Activated CD8-positive, alpha-beta T cell treated with anti-CD3 and anti-CD28 coated beads for 36 hours (primary cell): ENCODE measurements around the gene SNX10. TPM values are rescaled to one million over a fixed set of nuclear protein-coding genes. Genes with fewer than 3 reads are reported as not detected.

ENCODE experiments used
- ATAC-seq: fragments of 200-7000 bp; cut with Tn5 transposase; one replicate; pipeline ENCODE4 v1.10.0; 2021; ENCODE audit warnings: mild to moderate bottlenecking, moderate library complexity
- CTCF ChIA-PET: fragments of 350-600 bp; sonication (Branson Sonifier 250); formaldehyde crosslinking; loops from one replicate; lab custom pipeline; 2021; ENCODE audit warnings: antibody characterized with exemption; lab: Charles Lee
- POLR2A ChIA-PET: fragments of 350-600 bp; sonication (Branson Sonifier 250); formaldehyde crosslinking; loops from one replicate; lab custom pipeline; 2021; ENCODE audit warnings: antibody characterized with exemption; lab: Charles Lee
- DNase-seq: peaks from one replicate; pipeline ENCODE4 v3.0.0-alpha.2; 2020
- H3K27ac Mint-ChIP-seq: one replicate; pipeline ENCODE4 v1.8.0; 2021; ENCODE audit warnings: mild to moderate bottlenecking, mixed read lengths
- H3K27me3 Mint-ChIP-seq: one replicate; pipeline ENCODE4 v1.8.0; 2021; ENCODE audit warnings: mixed read lengths
- H3K36me3 Mint-ChIP-seq: one replicate; pipeline ENCODE4 v1.8.0; 2021; ENCODE audit warnings: low read depth, mixed read lengths
- H3K4me1 Mint-ChIP-seq: one replicate; pipeline ENCODE4 v1.8.0; 2021; ENCODE audit warnings: low read depth, mixed read lengths
- H3K4me3 Mint-ChIP-seq: one replicate; pipeline ENCODE4 v1.8.0; 2021; ENCODE audit warnings: mild to moderate bottlenecking, moderate library complexity, mixed read lengths
- H3K9me3 Mint-ChIP-seq: one replicate; pipeline ENCODE4 v1.8.0; 2021; ENCODE audit warnings: mixed read lengths
- CTCF ChIP-seq: fragments of 200-600 bp; IDR thresholded peaks from one replicate; pipeline ENCODE4 v1.8.0; 2022; ENCODE audit warnings: antibody characterized with exemption, mild to moderate bottlenecking
- intact Hi-C: fragments of 100-400 bp; cut with micrococcal nuclease; formaldehyde crosslinking; loops from one replicate; pipeline ENCODE4 v1.10.0; 2022
- total RNA-seq, 2 experiments: library from RNA; stranded (reverse); gene quantifications; one replicate each; pipeline ENCODE4 v1.2.3, GENCODE V29; 2021

Gene SNX10
- total RNA-seq, 2 experiments from 2014 or later = 47.8 to 51.1 TPM

- intact Hi-C loops = no loop called here
- ChIA-PET POLR2A (interaction anchor here (1.3 kb wide), 1 partner anchor 11 kb away, joined by 6 read pairs; no protein-coding TSS in a partner anchor), CTCF (no interaction called here)
- DNase-seq (no peak), ATAC-seq (no peak)
- Mint-ChIP-seq H3K27me3 (peaks cover 3% of the 10 kb centered on the region), H3K4me3 (no peak overlapping the region), H3K9me3 (no peaks in the 10 kb centered on the region), H3K27ac (no peak overlapping the region), H3K4me1 (peaks cover 1% of the 10 kb centered on the region), H3K36me3 (no peaks in the 10 kb centered on the region)
- TF ChIP-seq CTCF = no peak
These were observed 26.1 kb upstream of the SNX10 start for GRCh38 chr7:26265499-26266075.

- H3K27me3 Mint-ChIP-seq = peaks cover 3% of the 10 kb centered on the region
- ATAC-seq (no peak), DNase-seq (no peak)
- H3K27ac Mint-ChIP-seq = no peak overlapping the region
- POLR2A ChIA-PET = no interaction called here
- TF ChIP-seq CTCF = no peak
- CTCF ChIA-PET = interaction anchor here (1.0 to 1.4 kb wide), 2 partner anchors 9 to 98 kb away, joined by 3 to 4 read pairs; no protein-coding TSS in a partner anchor
- H3K36me3 Mint-ChIP-seq = no peaks in the 10 kb centered on the region
- no peak overlapping the region for H3K4me3 Mint-ChIP-seq
- no peaks in the 10 kb centered on the region for H3K9me3 Mint-ChIP-seq
- H3K4me1 Mint-ChIP-seq = peaks cover 1% of the 10 kb centered on the region
- intact Hi-C loops = no loop called here
These were observed 24.0 kb upstream of the SNX10 start for GRCh38 chr7:26267601-26268166.

- no peaks in the 10 kb centered on the region for H3K36me3 Mint-ChIP-seq
- no peak overlapping the region for H3K27ac Mint-ChIP-seq
- H3K9me3 Mint-ChIP-seq = no peaks in the 10 kb centered on the region
- peaks cover 15% of the 10 kb centered on the region for H3K4me1 Mint-ChIP-seq
- no peak for ATAC-seq
- no peaks in the 10 kb centered on the region for H3K27me3 Mint-ChIP-seq
- ChIA-PET CTCF (interaction anchor here (0.6 kb wide), 1 partner anchor 95 kb away, joined by 3 read pairs; no protein-coding TSS in a partner anchor), POLR2A (no interaction called here)
- no peak overlapping the region for H3K4me3 Mint-ChIP-seq
- no peak for TF ChIP-seq CTCF
- no peak for DNase-seq
- intact Hi-C loops = loop anchor here (5.0 to 10.0 kb wide), 2 partner anchors 73 to 380 kb away; partner anchors contain the start of genes CBX3 and HNRNPA2B1
These were observed 16.4 kb upstream of the SNX10 start for GRCh38 chr7:26275213-26275612.

GRCh38 chr7:26278770-26279169 lies 12.9 kb upstream of the SNX10 start:
- DNase-seq = peak; percentile 10
- no peaks in the 10 kb centered on the region for H3K36me3 Mint-ChIP-seq
- H3K27ac Mint-ChIP-seq = no peak overlapping the region
- intact Hi-C loops = loop anchor here (2.0 to 10.0 kb wide), 3 partner anchors 16 to 384 kb away; partner anchors contain the start of genes CBX3 and HNRNPA2B1
- ChIA-PET POLR2A (interaction anchor here (1.0 to 1.1 kb wide), 2 partner anchors 15 to 86 kb away, joined by 3 read pairs; no protein-coding TSS in a partner anchor), CTCF (interaction anchor here (1.2 to 3.4 kb wide), 4 partner anchors 17 to 188 kb away, joined by 3 to 12 read pairs (median 6); no protein-coding TSS in a partner anchor)
- H3K9me3 Mint-ChIP-seq = no peaks in the 10 kb centered on the region
- H3K4me3 Mint-ChIP-seq = no peak overlapping the region
- H3K27me3 Mint-ChIP-seq = no peaks in the 10 kb centered on the region
- H3K4me1 Mint-ChIP-seq = peaks cover 24% of the 10 kb centered on the region
- TF ChIP-seq CTCF = peak; percentile 44
- peak; percentile 37 for ATAC-seq
